H1 (cell line): Measurements from ENCODE around the gene ULK3.

ENCODE experiments used
- KDM5A ChIP-seq: fragments of 200-600 bp; IDR thresholded peaks from 2 replicates; pipeline ENCODE4 v1.7.1; 2012; ENCODE audit warnings: mild to moderate bottlenecking, low read length, inconsistent platforms, mixed read lengths
- POLR2AphosphoS5 ChIP-seq: IDR thresholded peaks from 2 replicates; pipeline ENCODE4 v1.6.1; 2011; ENCODE audit warnings: low read depth, low read length

DNA sequence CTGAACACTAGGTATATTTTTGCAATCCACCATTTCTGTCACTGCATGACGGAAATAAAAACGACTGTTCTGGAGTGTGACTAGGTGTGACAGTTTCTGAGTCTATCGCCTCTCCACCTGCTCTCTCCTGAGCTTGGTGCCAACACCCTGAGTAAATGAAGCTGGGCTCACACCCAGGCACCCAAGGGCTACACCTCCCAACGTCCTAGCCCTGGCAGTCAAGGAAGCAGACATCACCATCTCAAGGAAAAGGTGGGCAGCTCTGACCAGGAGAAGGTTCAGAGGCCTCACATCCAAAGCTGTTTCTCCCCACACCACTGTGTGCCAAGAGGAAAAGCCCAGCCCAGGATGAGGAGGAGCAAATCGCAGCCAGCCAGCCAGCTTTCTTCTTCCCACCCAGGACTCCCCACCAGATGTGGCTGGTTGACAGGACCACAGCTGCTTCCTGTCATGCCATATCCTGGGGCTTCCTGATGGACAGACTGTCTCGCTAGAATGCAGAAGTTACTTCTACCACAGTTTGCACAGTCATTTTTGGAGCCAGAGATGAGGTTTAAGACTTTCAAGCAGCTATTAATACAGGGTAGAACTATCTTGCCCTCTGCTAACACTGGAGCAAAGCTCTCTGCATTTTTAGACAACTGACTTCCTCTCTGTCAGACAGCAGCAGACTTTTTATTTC, 26.9 kb upstream of the ULK3 start:
- TF ChIP-seq KDM5A (no peak), POLR2AphosphoS5 (no peak)
